Aorta (tissue), 5 donors: ENCODE measurements around the gene PJVK. TPM values are rescaled to one million over a fixed set of nuclear protein-coding genes. Genes with fewer than 3 reads are reported as not detected.

Experiments used
- ATAC-seq: fragments of 200-7000 bp; cut with Tn5 transposase; one replicate; pipeline ENCODE4 v1.9.1; 2022; ENCODE audit warnings: moderate library complexity; ENCODE audit not compliant: low FRiP score
- DNase-seq, 2 donors: peaks; one replicate each; pipeline ENCODE4 v3.0.0-alpha.2; 2020
- H3K27ac ChIP-seq, 2 donors: one replicate each; pipeline ENCODE4 v1.5.1; 2013; ENCODE audit warnings: low read length in 2 of 2, mild to moderate bottlenecking in 2 of 2, moderate library complexity in 2 of 2, control low read depth in 1 of 2, inconsistent platforms in 1 of 2, low read depth in 1 of 2
- H3K27me3 ChIP-seq, 2 donors: one replicate each; pipeline ENCODE4 v1.6.1; 2013; ENCODE audit warnings: control low read depth in 1 of 2, low read length in 1 of 2, mild to moderate bottlenecking in 1 of 2, moderate library complexity in 1 of 2; ENCODE audit not compliant: insufficient read depth in 2 of 2, control insufficient read depth in 1 of 2
- H3K36me3 ChIP-seq, 2 donors: one replicate each; pipeline ENCODE4 v1.6.1; 2013; ENCODE audit warnings: control low read depth in 1 of 2, low read length in 1 of 2, mild to moderate bottlenecking in 1 of 2; ENCODE audit not compliant: insufficient read depth in 2 of 2, control insufficient read depth in 1 of 2
- H3K4me1 ChIP-seq, 2 donors: one replicate each; pipeline ENCODE4 v1.6.1; 2013; ENCODE audit warnings: low read length in 2 of 2, control low read depth in 1 of 2, mild to moderate bottlenecking in 1 of 2, moderate library complexity in 1 of 2; ENCODE audit not compliant: insufficient read depth in 2 of 2, control insufficient read depth in 1 of 2
- H3K4me3 ChIP-seq, 2 donors: one replicate each; pipeline ENCODE4 v1.5.1; 2013; ENCODE audit warnings: low read length in 2 of 2, control low read depth in 1 of 2, mild to moderate bottlenecking in 1 of 2
- H3K9me3 ChIP-seq: one replicate; pipeline ENCODE4 v1.6.1; 2013; ENCODE audit warnings: mild to moderate bottlenecking, low read length; ENCODE audit not compliant: control insufficient read depth
- WGBS, 2 donors: extraction: QIAGEN DNeasy Blood & Tissue Kit; methylation state at CpG; one replicate each; pipeline ENCODE4 v1.1.7; 2013; 5-methylcytosine and 5-hydroxymethylcytosine counted together
- intact Hi-C, 2 donors: fragments of 100-400 bp; cut with DNase I; formaldehyde crosslinking; loops; one replicate each; pipeline versions ENCODE4 v1.14.2 to v1.15.0; 2022
- polyA plus RNA-seq, 2 donors: library from polyadenylated mRNA; stranded (reverse); fragments of 200-250 nt; gene quantifications; one replicate each; pipeline ENCODE4 v1.2.3, GENCODE V29; 2013
- total RNA-seq, 2 donors: library from RNA; stranded (reverse); fragmentation: NEBNext Ultra II Directional; extraction: Animal tissue kit (Norgen Biotek cat#: 25700); gene quantifications; one replicate each; pipeline ENCODE4 v1.2.1, GENCODE V29; 2021
- donor health status: healthy with polysubstance abuse.
- donor health status: Bipolar disorder and iron deficiency.
- donor health status: DM: no; HTN: no; CAD: no.
- donor health status: DM: no; HTN: no; CAD: no.
- donor health status: DM: yes; HTN: yes; CAD: no.

PJVK gene
- total and polyA plus RNA-seq, 4 donors: 0.75 to 10.6 (median 5.3) TPM

DNA sequence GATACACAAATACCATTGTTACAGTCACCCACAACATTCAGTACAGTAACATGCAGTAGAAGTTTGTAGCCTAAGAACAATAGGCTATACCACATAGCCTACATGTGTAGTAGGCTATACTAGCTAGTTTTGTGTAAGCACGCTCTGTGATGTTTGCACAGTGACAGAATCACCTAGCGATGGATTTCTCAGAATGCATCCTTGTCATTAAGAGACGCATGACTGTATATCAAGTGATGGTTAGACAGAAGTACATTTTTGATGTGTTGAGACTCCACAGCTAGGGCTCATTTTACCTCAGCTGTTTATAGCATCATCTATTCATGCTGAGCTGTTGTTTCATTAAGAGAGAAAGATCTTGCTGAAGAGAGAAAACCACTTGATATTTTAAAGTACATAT lies 48.5 kb downstream of the PJVK start:
- H3K4me1 ChIP-seq: no peaks in the 10 kb centered on the region
- 96% methylated on average over 3 of the region's 3 CpGs for WGBS, 2 donors
- ATAC-seq: no peak
- no peaks in the 10 kb centered on the region for H3K27me3 ChIP-seq
- H3K36me3 ChIP-seq: peaks cover 1 to 4% of the 10 kb centered on the region in 2 donors
- H3K4me3 ChIP-seq: no peak overlapping the region
- no peak for DNase-seq
- H3K27ac ChIP-seq: no peak overlapping the region
- no peaks in the 10 kb centered on the region for H3K9me3 ChIP-seq
- intact Hi-C loops: no loop called here

DNA sequence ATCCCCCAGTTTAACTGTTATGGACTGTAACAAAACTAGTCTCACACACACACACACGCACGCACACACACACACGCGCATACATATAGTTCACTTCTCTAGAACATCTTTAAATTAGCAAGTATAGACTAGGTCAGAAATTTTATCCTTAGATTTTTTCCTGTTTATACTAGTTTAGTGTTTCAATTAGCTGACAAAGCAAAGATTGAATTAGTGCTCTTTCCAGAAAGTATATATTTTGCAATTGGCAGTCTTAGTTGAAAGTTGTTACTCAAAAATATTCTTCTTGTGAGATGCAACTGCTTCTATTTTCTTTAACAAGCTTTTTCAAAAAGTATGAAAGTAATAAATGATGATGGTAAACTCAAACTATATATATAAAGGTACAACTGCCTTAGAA lies 51.6 kb downstream of the PJVK start:
- Histone ChIP-seq H3K9me3 (no peaks in the 10 kb centered on the region), H3K4me3 (no peak overlapping the region), H3K27ac (no peak overlapping the region), H3K4me1 (no peaks in the 10 kb centered on the region), H3K27me3 (no peaks in the 10 kb centered on the region), H3K36me3 (peaks cover 0 to 1% of the 10 kb centered on the region in 2 donors)
- 95 to 96% methylated on average over 4 of the region's 4 CpGs for WGBS, 2 donors
- intact Hi-C loops: no loop called here
- no peak for DNase-seq
- no peak for ATAC-seq

DNA sequence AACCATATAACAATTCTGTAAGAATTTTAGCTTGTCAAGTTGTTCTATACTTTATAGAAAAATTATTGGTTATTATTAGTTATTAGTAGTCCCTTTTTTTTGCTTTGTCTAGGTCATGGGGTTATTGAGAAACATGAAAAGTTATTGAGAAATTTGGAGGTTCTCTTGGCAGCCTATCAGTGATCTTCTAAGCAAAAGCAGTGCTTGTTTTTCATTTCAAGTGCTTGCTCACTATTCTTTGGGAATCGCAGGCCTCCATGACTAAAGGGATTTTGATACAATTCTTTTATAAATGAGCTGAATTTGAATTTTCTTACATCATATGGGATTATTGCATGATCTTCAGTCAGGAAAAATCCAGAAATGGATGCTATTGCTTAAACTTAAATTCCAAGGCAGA lies 54.9 kb downstream of the PJVK start:
- intact Hi-C loops: no loop called here
- H3K4me1 ChIP-seq: no peaks in the 10 kb centered on the region
- H3K27me3 ChIP-seq: no peaks in the 10 kb centered on the region
- ATAC-seq: no peak
- no peak overlapping the region for H3K27ac ChIP-seq
- no peaks in the 10 kb centered on the region for H3K9me3 ChIP-seq
- H3K36me3 ChIP-seq: no peaks in the 10 kb centered on the region
- no peak for DNase-seq
- H3K4me3 ChIP-seq: no peak overlapping the region
- 96 to 97% methylated on average over 1 of the region's 1 CpG for WGBS, 2 donors

DNA sequence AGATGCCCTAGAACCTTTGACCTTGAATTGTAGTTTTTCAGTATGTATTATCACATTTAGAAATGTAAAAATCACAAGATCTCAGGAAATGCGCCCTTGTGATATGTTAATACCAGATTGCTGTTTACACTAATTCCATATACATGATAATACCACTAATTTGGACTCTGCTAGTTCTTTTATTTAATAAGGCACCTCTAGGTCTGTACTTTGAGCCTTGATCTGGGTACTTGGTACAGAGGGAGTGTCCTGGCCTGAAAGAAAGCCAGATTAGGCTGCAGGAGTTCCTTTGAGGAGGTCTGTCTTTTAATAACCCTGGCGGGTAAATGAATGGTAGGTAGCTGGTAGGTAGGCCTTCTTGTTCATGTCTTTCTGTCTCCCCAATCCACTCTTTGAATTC lies 55.3 kb downstream of the PJVK start:
- 97 to 98% methylated on average over 2 of the region's 2 CpGs for WGBS, 2 donors
- ATAC-seq: no peak
- H3K36me3 ChIP-seq: no peaks in the 10 kb centered on the region

DNA sequence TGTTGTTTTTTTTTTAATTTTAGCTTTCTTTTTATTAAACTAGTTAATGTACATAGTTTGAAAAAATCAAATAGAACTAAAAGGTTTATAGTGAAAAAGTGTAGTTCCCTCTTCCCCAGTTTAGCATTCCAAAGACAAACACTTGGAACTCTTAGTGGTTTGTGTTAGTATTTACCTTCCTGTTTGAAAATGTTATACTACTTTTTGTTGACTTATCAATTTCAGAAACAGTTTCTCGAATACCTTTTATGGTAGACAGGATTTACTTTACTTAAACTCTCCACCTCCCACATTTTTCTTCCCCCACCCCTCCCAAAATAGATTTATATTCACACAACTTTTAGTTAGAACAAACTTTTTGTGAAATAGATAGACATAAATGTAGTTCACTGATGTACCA lies 55.8 kb downstream of the PJVK start:
- Histone ChIP-seq H3K36me3 (no peaks in the 10 kb centered on the region), H3K27ac (no peak overlapping the region), H3K4me3 (no peak overlapping the region), H3K4me1 (no peaks in the 10 kb centered on the region), H3K27me3 (no peaks in the 10 kb centered on the region), H3K9me3 (no peaks in the 10 kb centered on the region)
- intact Hi-C loops: no loop called here
- DNase-seq (no peak), ATAC-seq (no peak)
- 93 to 94% methylated on average over 1 of the region's 1 CpG for WGBS, 2 donors

More for the DNA sequence above, 55.3 kb downstream of the PJVK start:
- no peak for DNase-seq
- H3K9me3 ChIP-seq: no peaks in the 10 kb centered on the region
- no peak overlapping the region for H3K27ac ChIP-seq
- H3K4me3 ChIP-seq: no peak overlapping the region
- H3K4me1 ChIP-seq: no peaks in the 10 kb centered on the region
- no peaks in the 10 kb centered on the region for H3K27me3 ChIP-seq
- intact Hi-C loops: no loop called here

DNA sequence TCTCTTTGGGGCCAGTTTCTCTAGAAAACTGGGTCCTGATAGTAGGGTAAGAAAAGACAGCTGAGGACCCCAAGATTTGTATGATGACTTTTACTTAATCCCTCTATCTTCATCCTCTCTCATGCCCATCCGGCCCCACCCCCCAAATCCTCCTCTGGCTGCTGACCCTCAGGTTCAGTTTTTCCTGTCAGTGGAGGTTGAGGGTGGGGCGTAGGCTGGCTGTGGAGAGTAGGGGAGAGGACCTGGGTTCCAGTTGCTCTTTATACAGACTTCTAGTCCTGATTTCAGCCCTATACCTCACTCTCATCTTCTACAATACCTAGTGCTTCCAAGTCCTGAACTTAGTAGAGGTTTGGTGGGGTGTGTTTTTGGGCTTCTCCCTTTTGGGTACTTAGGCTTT lies 57.5 kb downstream of the PJVK start:
- 92 to 96% methylated on average over 2 of the region's 2 CpGs for WGBS, 2 donors
- Histone ChIP-seq H3K4me3 (no peak overlapping the region), H3K27ac (no peak overlapping the region), H3K27me3 (no peaks in the 10 kb centered on the region), H3K4me1 (no peaks in the 10 kb centered on the region), H3K36me3 (no peaks in the 10 kb centered on the region), H3K9me3 (no peaks in the 10 kb centered on the region)
- DNase-seq (no peak), ATAC-seq (no peak)
- intact Hi-C loops: no loop called here

DNA sequence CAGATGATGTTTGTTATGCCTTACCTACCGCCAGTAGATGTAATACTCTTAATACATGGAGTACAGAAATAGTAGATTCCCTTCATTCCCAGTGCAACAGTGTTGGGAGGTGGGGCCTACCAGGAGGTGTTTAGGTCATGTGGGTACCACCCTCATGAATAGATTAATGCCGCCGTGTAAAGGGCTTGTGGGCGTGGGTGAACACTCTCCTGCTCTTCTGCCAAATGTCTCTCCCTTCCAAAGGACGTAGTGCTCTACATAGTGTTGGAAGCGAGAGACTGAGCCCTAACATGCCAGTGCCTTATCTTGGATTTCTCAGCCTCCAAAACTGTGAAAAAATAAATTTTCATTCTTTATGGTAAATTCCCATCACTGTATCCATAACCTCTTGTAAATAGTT lies 59.2 kb downstream of the PJVK start:
- no peak for ATAC-seq
- Histone ChIP-seq H3K27me3 (no peaks in the 10 kb centered on the region), H3K4me1 (no peaks in the 10 kb centered on the region), H3K9me3 (no peaks in the 10 kb centered on the region), H3K36me3 (peaks cover 0 to 5% of the 10 kb centered on the region in 2 donors), H3K4me3 (no peak overlapping the region), H3K27ac (no peak overlapping the region)
- intact Hi-C loops: no loop called here
- WGBS, 2 donors: 80 to 85% methylated on average over 6 of the region's 6 CpGs
- DNase-seq: no peak

Other genes starting within 250 kb of the PJVK start
- 10 to 100 TPM; 55.6 to 69.9 TPM for gene PRKRA, start 203 bp upstream of the PJVK start, total RNA-seq
- 10 to 100 TPM; 43.1 to 56.1 TPM for gene PRKRA, start 203 bp upstream of the PJVK start, polyA plus RNA-seq
- gene FKBP7, start 27.2 kb downstream of the PJVK start, total RNA-seq: 10 to 100 TPM; 23.6 to 28.0 TPM
- 10 to 100 TPM; 12.8 to 41.5 TPM for gene FKBP7, start 27.2 kb downstream of the PJVK start, polyA plus RNA-seq
- gene PLEKHA3, start 29.1 kb downstream of the PJVK start, total RNA-seq: 10 to 100 TPM; 41.2 to 43.9 TPM
- 1 to 10 TPM; 3.1 to 3.9 TPM for gene PLEKHA3, start 29.1 kb downstream of the PJVK start, polyA plus RNA-seq